ENCODE measurements around the gene SLC6A9.

- TF ChIP-seq, protein P1, sequence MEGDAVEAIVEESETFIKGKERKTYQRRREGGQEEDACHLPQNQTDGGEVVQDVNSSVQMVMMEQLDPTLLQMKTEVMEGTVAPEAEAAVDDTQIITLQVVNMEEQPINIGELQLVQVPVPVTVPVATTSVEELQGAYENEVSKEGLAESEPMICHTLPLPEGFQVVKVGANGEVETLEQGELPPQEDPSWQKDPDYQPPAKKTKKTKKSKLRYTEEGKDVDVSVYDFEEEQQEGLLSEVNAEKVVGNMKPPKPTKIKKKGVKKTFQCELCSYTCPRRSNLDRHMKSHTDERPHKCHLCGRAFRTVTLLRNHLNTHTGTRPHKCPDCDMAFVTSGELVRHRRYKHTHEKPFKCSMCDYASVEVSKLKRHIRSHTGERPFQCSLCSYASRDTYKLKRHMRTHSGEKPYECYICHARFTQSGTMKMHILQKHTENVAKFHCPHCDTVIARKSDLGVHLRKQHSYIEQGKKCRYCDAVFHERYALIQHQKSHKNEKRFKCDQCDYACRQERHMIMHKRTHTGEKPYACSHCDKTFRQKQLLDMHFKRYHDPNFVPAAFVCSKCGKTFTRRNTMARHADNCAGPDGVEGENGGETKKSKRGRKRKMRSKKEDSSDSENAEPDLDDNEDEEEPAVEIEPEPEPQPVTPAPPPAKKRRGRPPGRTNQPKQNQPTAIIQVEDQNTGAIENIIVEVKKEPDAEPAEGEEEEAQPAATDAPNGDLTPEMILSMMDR (IDR thresholded peaks at IDR 0.05), result no peak
- no peak for TF ChIP-seq POLR2AphosphoS5 (IDR thresholded peaks at IDR 0.05)
- no peak for TF ChIP-seq EP300 (IDR thresholded peaks at IDR 0.05)
These were observed 17.4 kb upstream of the SLC6A9 start for GRCh38 chr1:44048532-44049215.

All from upper lobe of left lung (tissue), 4 donors.